DND-41 (cell line): ENCODE measurements around the gene NUP37.

Experiments
- EZH2 ChIP-seq: IDR thresholded peaks from 3 replicates; pipeline ENCODE4 v1.6.1; 2012; ENCODE audit warnings: borderline replicate concordance, low read depth, mild to moderate bottlenecking, moderate library complexity, low read length, inconsistent platforms; ENCODE audit not compliant: severe bottlenecking
- TF ChIP-seq, protein P1 (sequence below): IDR thresholded peaks from 2 replicates; pipeline ENCODE4 v1.5.1; 2012; ENCODE audit warnings: borderline replicate concordance, low read length, moderate library complexity, mild to moderate bottlenecking; ENCODE audit not compliant: poor library complexity, severe bottlenecking; ENCODE audit errors: extremely low read depth

GRCh38 chr12:102120886-102121285, 972 bp upstream of the NUP37 start:
- TF ChIP-seq, protein P1, sequence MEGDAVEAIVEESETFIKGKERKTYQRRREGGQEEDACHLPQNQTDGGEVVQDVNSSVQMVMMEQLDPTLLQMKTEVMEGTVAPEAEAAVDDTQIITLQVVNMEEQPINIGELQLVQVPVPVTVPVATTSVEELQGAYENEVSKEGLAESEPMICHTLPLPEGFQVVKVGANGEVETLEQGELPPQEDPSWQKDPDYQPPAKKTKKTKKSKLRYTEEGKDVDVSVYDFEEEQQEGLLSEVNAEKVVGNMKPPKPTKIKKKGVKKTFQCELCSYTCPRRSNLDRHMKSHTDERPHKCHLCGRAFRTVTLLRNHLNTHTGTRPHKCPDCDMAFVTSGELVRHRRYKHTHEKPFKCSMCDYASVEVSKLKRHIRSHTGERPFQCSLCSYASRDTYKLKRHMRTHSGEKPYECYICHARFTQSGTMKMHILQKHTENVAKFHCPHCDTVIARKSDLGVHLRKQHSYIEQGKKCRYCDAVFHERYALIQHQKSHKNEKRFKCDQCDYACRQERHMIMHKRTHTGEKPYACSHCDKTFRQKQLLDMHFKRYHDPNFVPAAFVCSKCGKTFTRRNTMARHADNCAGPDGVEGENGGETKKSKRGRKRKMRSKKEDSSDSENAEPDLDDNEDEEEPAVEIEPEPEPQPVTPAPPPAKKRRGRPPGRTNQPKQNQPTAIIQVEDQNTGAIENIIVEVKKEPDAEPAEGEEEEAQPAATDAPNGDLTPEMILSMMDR: no peak
- TF ChIP-seq EZH2: no peak
